Measurements from ENCODE around the gene VTN. TPM values are rescaled to one million over a fixed set of nuclear protein-coding genes. Genes with fewer than 3 reads are reported as not detected.

The VTN gene
- total and polyA plus RNA-seq, 2 experiments from 2014 or later: 0.16 TPM; not detected in 1

GRCh38 chr17:28397687-28398279 is 27.7 kb upstream of the VTN start (continued):
- no peak for TF ChIP-seq ZNF462 (CRISPR knock-in tag; IDR thresholded peaks at IDR 0.05)
- no peak for TF ChIP-seq EZH2phosphoT487 (IDR thresholded peaks at IDR 0.05; ENCODE audit: unreplicated experiment)
- no peak for TF ChIP-seq CREB1 (CRISPR knock-in tag; IDR thresholded peaks at IDR 0.05; ENCODE audit: low read depth)
- no peak for TF ChIP-seq STAT1 (IDR thresholded peaks at IDR 0.05; ENCODE audit: unreplicated experiment)
- no peak for TF ChIP-seq ZNF331 (CRISPR knock-in tag; IDR thresholded peaks at IDR 0.05; ENCODE audit: low read depth)
- TF ChIP-seq, protein P1, sequence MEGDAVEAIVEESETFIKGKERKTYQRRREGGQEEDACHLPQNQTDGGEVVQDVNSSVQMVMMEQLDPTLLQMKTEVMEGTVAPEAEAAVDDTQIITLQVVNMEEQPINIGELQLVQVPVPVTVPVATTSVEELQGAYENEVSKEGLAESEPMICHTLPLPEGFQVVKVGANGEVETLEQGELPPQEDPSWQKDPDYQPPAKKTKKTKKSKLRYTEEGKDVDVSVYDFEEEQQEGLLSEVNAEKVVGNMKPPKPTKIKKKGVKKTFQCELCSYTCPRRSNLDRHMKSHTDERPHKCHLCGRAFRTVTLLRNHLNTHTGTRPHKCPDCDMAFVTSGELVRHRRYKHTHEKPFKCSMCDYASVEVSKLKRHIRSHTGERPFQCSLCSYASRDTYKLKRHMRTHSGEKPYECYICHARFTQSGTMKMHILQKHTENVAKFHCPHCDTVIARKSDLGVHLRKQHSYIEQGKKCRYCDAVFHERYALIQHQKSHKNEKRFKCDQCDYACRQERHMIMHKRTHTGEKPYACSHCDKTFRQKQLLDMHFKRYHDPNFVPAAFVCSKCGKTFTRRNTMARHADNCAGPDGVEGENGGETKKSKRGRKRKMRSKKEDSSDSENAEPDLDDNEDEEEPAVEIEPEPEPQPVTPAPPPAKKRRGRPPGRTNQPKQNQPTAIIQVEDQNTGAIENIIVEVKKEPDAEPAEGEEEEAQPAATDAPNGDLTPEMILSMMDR (conservative IDR thresholded peaks at IDR 0.05; ENCODE audit: low read depth in 2 of 2): no peak

DNA sequence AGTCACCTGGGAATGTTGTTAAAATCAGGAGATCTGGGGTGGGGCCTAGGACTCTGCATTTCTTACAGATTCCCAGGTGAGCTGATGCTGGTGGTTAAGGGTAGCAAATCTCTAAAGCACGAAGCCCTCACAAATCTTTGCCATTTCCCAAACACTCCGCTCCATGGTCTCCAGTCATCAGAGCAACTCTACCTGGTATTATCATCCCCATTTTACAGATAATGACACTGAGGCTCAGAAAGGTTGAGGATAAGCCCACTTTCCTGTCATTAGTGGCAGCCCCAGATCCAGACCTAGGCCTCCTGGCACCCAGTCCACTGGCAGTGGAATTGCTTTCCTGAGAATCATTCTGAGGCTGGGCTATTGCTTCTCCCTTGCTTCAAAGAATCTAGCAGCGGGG is 27.2 kb upstream of the VTN start:
- H3K9me3 Mint-ChIP-seq: no peaks in the 10 kb centered on the region
- Histone ChIP-seq H3K4me2 (no peak overlapping the region), H3K4me3 (no peak overlapping the region), H4K20me1 (replicated peaks; ENCODE audit: insufficient read depth) (no peaks in the 10 kb centered on the region; the same call in 1 of the 2 replicates), H3K36me3 (ENCODE audit: insufficient read depth) (no peaks in the 10 kb centered on the region), H3F3A (replicated peaks; ENCODE audit: low read depth) (no peaks in the 10 kb centered on the region), H3K4me1 (ENCODE audit: insufficient read depth) (peaks cover 8% of the 10 kb centered on the region), H3K9me2 (ENCODE audit: insufficient read depth) (no peaks in the 10 kb centered on the region), H3K27me3 (ENCODE audit: insufficient read depth) (no peaks in the 10 kb centered on the region; the same call in 1 of the 2 replicates), H3K79me2 (replicated peaks; ENCODE audit: insufficient read depth) (no peaks in the 10 kb centered on the region), H3K27ac (ENCODE audit: low read depth) (no peak overlapping the region), H2AFZ (no peak overlapping the region)
- no peak overlapping the region for H3K27ac Mint-ChIP-seq
- H3K36me3 Mint-ChIP-seq (ENCODE audit: low read depth): peaks cover 8% of the 10 kb centered on the region; the same call in 2 of the 3 replicates
- H3K4me3 Mint-ChIP-seq: no peak overlapping the region
- ATAC-seq (no peak), DNase-seq (ENCODE audit: low spot score) (no peak)
- peaks cover 18% of the 10 kb centered on the region for H3K4me1 Mint-ChIP-seq
- peaks cover 14% of the 10 kb centered on the region for H3K27me3 Mint-ChIP-seq (ENCODE audit: insufficient read depth, low read depth, poor library complexity)
- no peak for TF ChIP-seq POLR2AphosphoS5 (IDR thresholded peaks at IDR 0.05; ENCODE audit: low read depth)
- no peak for TF ChIP-seq EZH2 (IDR thresholded peaks at IDR 0.05; ENCODE audit: low read depth, unreplicated experiment)
- no peak for TF ChIP-seq ETS1 (IDR thresholded peaks at IDR 0.05)
- no peak for TF ChIP-seq NANOG (IDR thresholded peaks at IDR 0.05; ENCODE audit: borderline replicate concordance)
- TF ChIP-seq JUNB (IDR thresholded peaks at IDR 0.05; ENCODE audit: unreplicated experiment): no peak
- no peak for TF ChIP-seq CREB1 (CRISPR knock-in tag; IDR thresholded peaks at IDR 0.05; ENCODE audit: low read depth)
- TF ChIP-seq ZNF114 (CRISPR knock-in tag; IDR thresholded peaks at IDR 0.05): no peak

Measured in GM23338 (cell line).